ENCODE measurements around the gene TWF2. TPM values are rescaled to one million over a fixed set of nuclear protein-coding genes. Genes with fewer than 3 reads are reported as not detected.
A peak's percentile ranks its signal among the peaks of the same experiment; 100 is the strongest.

The TWF2 gene
- total and polyA plus RNA-seq, 10 of the 15 experiments (the other 5 are each of a cell fraction or from before 2014, with no cell fraction given), result 0.16 to 106 (median 68.5) TPM

GRCh38 chr3:52277071-52277964 lies 38.4 kb upstream of the TWF2 start (continued):
- TF ChIP-seq TBL1XR1 (IDR thresholded peaks at IDR 0.05; ENCODE audit: low read depth, low read length) (no peak), ESRRA (IDR thresholded peaks at IDR 0.05; ENCODE audit: low read length) (peak; percentile 88), SMC3 (IDR thresholded peaks at IDR 0.05; ENCODE audit: borderline replicate concordance, low read length) (no peak), ATF7 (IDR thresholded peaks at IDR 0.05; ENCODE audit: low read depth) (no peak), POLR2A (IDR thresholded peaks at IDR 0.05; ENCODE audit: low read depth, low read length) (peak; percentile 83), ZNF274 (IDR thresholded peaks at IDR 0.05; ENCODE audit: insufficient read depth, insufficient read length) (no peak), NR2F1 (conservative IDR thresholded peaks at IDR 0.05) (peak; percentile 95), HDAC6 (IDR thresholded peaks at IDR 0.05; ENCODE audit: unreplicated experiment) (no peak), SMAD5 (IDR thresholded peaks at IDR 0.05; ENCODE audit: low read depth) (no peak; the same call in 1 of the 2 replicates), ZSCAN29 (IDR thresholded peaks at IDR 0.05) (no peak), IKZF1 (conservative IDR thresholded peaks at IDR 0.05) (no peak), RUNX3 (IDR thresholded peaks at IDR 0.05; ENCODE audit: low read length) (no peak), POLR2AphosphoS5 (IDR thresholded peaks at IDR 0.05; ENCODE audit: low read length) (peak; percentile 91), ZNF622 (IDR thresholded peaks at IDR 0.05) (no peak), YBX1 (IDR thresholded peaks at IDR 0.05) (no peak), NR2C2 (IDR thresholded peaks at IDR 0.05; ENCODE audit: borderline replicate concordance, control insufficient read depth, insufficient read length, low read depth) (no peak), RELB (IDR thresholded peaks at IDR 0.05; ENCODE audit: low read depth) (no peak; the same call in 1 of the 2 replicates), ELK1 (IDR thresholded peaks at IDR 0.05; ENCODE audit: low read depth, low read length) (no peak), ASH2L (IDR thresholded peaks at IDR 0.05; ENCODE audit: borderline replicate concordance, low read depth) (no peak), ZZZ3 (IDR thresholded peaks at IDR 0.05; ENCODE audit: control insufficient read depth, insufficient read length, low read depth) (no peak), KDM1A (IDR thresholded peaks at IDR 0.05; ENCODE audit: borderline replicate concordance) (no peak), TCF7 (IDR thresholded peaks at IDR 0.05; ENCODE audit: borderline replicate concordance) (no peak), RCOR1 (conservative IDR thresholded peaks at IDR 0.05; ENCODE audit: low read depth, low read length) (no peak)
- TF ChIP-seq, protein P1, sequence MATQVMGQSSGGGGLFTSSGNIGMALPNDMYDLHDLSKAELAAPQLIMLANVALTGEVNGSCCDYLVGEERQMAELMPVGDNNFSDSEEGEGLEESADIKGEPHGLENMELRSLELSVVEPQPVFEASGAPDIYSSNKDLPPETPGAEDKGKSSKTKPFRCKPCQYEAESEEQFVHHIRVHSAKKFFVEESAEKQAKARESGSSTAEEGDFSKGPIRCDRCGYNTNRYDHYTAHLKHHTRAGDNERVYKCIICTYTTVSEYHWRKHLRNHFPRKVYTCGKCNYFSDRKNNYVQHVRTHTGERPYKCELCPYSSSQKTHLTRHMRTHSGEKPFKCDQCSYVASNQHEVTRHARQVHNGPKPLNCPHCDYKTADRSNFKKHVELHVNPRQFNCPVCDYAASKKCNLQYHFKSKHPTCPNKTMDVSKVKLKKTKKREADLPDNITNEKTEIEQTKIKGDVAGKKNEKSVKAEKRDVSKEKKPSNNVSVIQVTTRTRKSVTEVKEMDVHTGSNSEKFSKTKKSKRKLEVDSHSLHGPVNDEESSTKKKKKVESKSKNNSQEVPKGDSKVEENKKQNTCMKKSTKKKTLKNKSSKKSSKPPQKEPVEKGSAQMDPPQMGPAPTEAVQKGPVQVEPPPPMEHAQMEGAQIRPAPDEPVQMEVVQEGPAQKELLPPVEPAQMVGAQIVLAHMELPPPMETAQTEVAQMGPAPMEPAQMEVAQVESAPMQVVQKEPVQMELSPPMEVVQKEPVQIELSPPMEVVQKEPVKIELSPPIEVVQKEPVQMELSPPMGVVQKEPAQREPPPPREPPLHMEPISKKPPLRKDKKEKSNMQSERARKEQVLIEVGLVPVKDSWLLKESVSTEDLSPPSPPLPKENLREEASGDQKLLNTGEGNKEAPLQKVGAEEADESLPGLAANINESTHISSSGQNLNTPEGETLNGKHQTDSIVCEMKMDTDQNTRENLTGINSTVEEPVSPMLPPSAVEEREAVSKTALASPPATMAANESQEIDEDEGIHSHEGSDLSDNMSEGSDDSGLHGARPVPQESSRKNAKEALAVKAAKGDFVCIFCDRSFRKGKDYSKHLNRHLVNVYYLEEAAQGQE (IDR thresholded peaks at IDR 0.05; ENCODE audit: low read depth, low read length), result no peak

Data from GM12878 (cell line).